ENCODE data around the gene LYL1. TPM values are rescaled to one million over a fixed set of nuclear protein-coding genes. Genes with fewer than 3 reads are reported as not detected.
A peak's percentile ranks its signal among the peaks of the same experiment; 100 is the strongest.

LYL1 gene
- total RNA-seq, 1 experiment from 2014 or later = 0.63 TPM

GRCh38 chr19:13127811-13128575 lies 25.3 kb upstream of the LYL1 start:
- no peaks in the 10 kb centered on the region for H3K4me1 ChIP-seq (ENCODE audit: insufficient read depth, low read length)
- H3K23me2 ChIP-seq (ENCODE audit: insufficient read length, low read depth, low read length, poor library complexity, severe bottlenecking) = no peaks in the 10 kb centered on the region
- no peak overlapping the region for H3K9ac ChIP-seq (ENCODE audit: extremely low read depth, insufficient read length, low read length)
- no peak overlapping the region for H3K4me2 ChIP-seq (ENCODE audit: insufficient read depth, insufficient read length, low read length)
- Mint-ChIP-seq H3K27me3 (ENCODE audit: low read depth) (no peaks in the 10 kb centered on the region), H3K36me3 (ENCODE audit: insufficient read depth in 1 of 3, low read depth in 3 of 3) (peaks cover 8 to 38% (median 17%) of the 10 kb centered on the region in 3 experiments; a peak in 6 of 7 replicates), H3K27ac (no peak overlapping the region; a peak in 2 of 7 replicates), H3K4me3 (0 out of 5 replicates have a peak overlapping the region, but pooled peaks of 1 of the 2 experiments have one; percentile 5), H3K9me3 (no peaks in the 10 kb centered on the region), H3K4me1 (peaks cover 10 to 19% of the 10 kb centered on the region in 2 experiments)
- no peak overlapping the region for H3K18ac ChIP-seq (ENCODE audit: insufficient read length, low read depth, low read length)
- no peak overlapping the region for H3T11ph ChIP-seq (ENCODE audit: low read length)
- H3K14ac ChIP-seq (ENCODE audit: insufficient read depth, low read length) = no peak overlapping the region
- H3K27ac ChIP-seq (ENCODE audit: insufficient read length, low read depth, low read length) = no peak overlapping the region
- H2BK5ac ChIP-seq (ENCODE audit: insufficient read length, low read length) = no peak overlapping the region
- no peak overlapping the region for H2AK5ac ChIP-seq (ENCODE audit: insufficient read length, low read length)
- H2AFZ ChIP-seq (ENCODE audit: low read length) = no peak overlapping the region
- DNase-seq = no peak
- TF ChIP-seq, protein P1, sequence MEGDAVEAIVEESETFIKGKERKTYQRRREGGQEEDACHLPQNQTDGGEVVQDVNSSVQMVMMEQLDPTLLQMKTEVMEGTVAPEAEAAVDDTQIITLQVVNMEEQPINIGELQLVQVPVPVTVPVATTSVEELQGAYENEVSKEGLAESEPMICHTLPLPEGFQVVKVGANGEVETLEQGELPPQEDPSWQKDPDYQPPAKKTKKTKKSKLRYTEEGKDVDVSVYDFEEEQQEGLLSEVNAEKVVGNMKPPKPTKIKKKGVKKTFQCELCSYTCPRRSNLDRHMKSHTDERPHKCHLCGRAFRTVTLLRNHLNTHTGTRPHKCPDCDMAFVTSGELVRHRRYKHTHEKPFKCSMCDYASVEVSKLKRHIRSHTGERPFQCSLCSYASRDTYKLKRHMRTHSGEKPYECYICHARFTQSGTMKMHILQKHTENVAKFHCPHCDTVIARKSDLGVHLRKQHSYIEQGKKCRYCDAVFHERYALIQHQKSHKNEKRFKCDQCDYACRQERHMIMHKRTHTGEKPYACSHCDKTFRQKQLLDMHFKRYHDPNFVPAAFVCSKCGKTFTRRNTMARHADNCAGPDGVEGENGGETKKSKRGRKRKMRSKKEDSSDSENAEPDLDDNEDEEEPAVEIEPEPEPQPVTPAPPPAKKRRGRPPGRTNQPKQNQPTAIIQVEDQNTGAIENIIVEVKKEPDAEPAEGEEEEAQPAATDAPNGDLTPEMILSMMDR (conservative IDR thresholded peaks at IDR 0.05) = no peak
- no CpG with 5 or more reads among the region's 6 CpGs for WGBS (ENCODE audit: extremely low coverage, insufficient read length, low lambda C conversion rate)
- H3K79me2 ChIP-seq (ENCODE audit: insufficient read depth, low read length) = peaks cover 53% of the 10 kb centered on the region; the same call in 1 of the 2 replicates
- H3K23ac ChIP-seq (ENCODE audit: insufficient read length, low read depth, low read length) = no peak overlapping the region
- no peak overlapping the region for H4K91ac ChIP-seq (ENCODE audit: insufficient read length, low read depth, low read length)
- H4K20me1 ChIP-seq (ENCODE audit: control insufficient read depth, insufficient read depth, insufficient read length) = no peaks in the 10 kb centered on the region
- no peak overlapping the region for H2BK12ac ChIP-seq (ENCODE audit: insufficient read length, low read depth, low read length)
- no peak overlapping the region for H4K8ac ChIP-seq (replicated peaks; ENCODE audit: insufficient read length, low read depth, low read length)
- H3K56ac ChIP-seq (ENCODE audit: insufficient read length, low read depth, low read length) = no peak overlapping the region
- no peak overlapping the region for H3K4ac ChIP-seq (ENCODE audit: low read depth, low read length)
- H4K5ac ChIP-seq (ENCODE audit: insufficient read length, low read depth, low read length) = no peak overlapping the region
- no peak overlapping the region for H2BK15ac ChIP-seq (ENCODE audit: low read depth, low read length)
- no peak overlapping the region for H2BK20ac ChIP-seq (ENCODE audit: low read depth, low read length, poor library complexity, severe bottlenecking)
- no peaks in the 10 kb centered on the region for H3K9me3 ChIP-seq (ENCODE audit: control insufficient read depth, low read depth, low read length)
- no peak overlapping the region for H2BK120ac ChIP-seq (ENCODE audit: low read depth, low read length, poor library complexity, severe bottlenecking)
- H3K79me1 ChIP-seq (ENCODE audit: insufficient read depth, low read depth, low read length, poor library complexity, severe bottlenecking) = peaks cover 6% of the 10 kb centered on the region
- no peaks in the 10 kb centered on the region for H3K27me3 ChIP-seq (ENCODE audit: insufficient read depth, low read length)

All from H9 (cell line).